B cell (primary cell): ENCODE measurements around the gene GPR89A. TPM values are rescaled to one million over a fixed set of nuclear protein-coding genes. Genes with fewer than 3 reads are reported as not detected.
"Not testable (repeated sequence)": the region's sequence is repeated elsewhere in the genome, so short reads cannot be mapped to it uniquely, and the experiment has no call there.

Experiments
- ATAC-seq: fragments of 200-7000 bp; cut with Tn5 transposase; one replicate; pipeline ENCODE4 v1.10.0; 2021; ENCODE audit warnings: low read depth, mild to moderate bottlenecking, moderate number of reproducible peaks, moderate library complexity
- CTCF ChIA-PET: fragments of 350-600 bp; sonication (Branson Sonifier 250); formaldehyde crosslinking; loops from one replicate; lab custom pipeline; 2021; ENCODE audit warnings: antibody characterized with exemption, inconsistent platforms; lab: Charles Lee
- POLR2A ChIA-PET: fragments of 350-600 bp; sonication (Branson Sonifier 250); formaldehyde crosslinking; loops from one replicate; lab custom pipeline; 2021; ENCODE audit warnings: antibody characterized with exemption; lab: Charles Lee
- DNase-seq: peaks from one replicate; pipeline ENCODE4 v3.0.0; 2013
- H2AFZ ChIP-seq: 2 replicates; pipeline ENCODE4 v1.6.1; 2012; ENCODE audit warnings: mild to moderate bottlenecking, low read depth, low read length; ENCODE audit not compliant: insufficient read depth, poor library complexity, severe bottlenecking
- H3K27ac ChIP-seq, 2 donors: 1 replicate in 1 of 2; 2 replicates in 1 of 2; pipeline ENCODE4 v1.5.1; 2012 to 2013; ENCODE audit warnings: low read length in 2 of 2, mild to moderate bottlenecking in 2 of 2, moderate library complexity in 1 of 2
- H3K27me3 ChIP-seq, 4 experiments: fragments of 200-600 bp in 1 of 4; sonication (generic) in 1 of 4; replicated peaks in 1 of 4; 1 replicate in 2 of 4; 2 replicates in 2 of 4; pipeline versions ENCODE4 v1.6.1 to v1.7.0; 2013 to 2016; ENCODE audit warnings: low read length in 3 of 4, mild to moderate bottlenecking in 2 of 4, mixed read lengths in 1 of 4, moderate library complexity in 1 of 4; ENCODE audit not compliant: insufficient read depth in 4 of 4, control insufficient read depth in 3 of 4; ENCODE audit errors: control extremely low read depth in 1 of 4
- H3K36me3 ChIP-seq, 2 experiments: replicated peaks in 1 of 2; 1 replicate in 1 of 2; 2 replicates in 1 of 2; pipeline versions ENCODE4 v1.6.1 to v1.7.1; 2013; ENCODE audit warnings: low read length in 1 of 2; ENCODE audit not compliant: insufficient read depth in 2 of 2, control insufficient read depth in 1 of 2; ENCODE audit errors: control extremely low read depth in 1 of 2, extremely low read depth in 1 of 2
- H3K4me1 ChIP-seq, 2 donors: fragments of 200-600 bp in 1 of 2; sonication (generic) in 1 of 2; 1 replicate in 1 of 2; 2 replicates in 1 of 2; pipeline versions ENCODE4 v1.5.1 to v1.6.1; 2013 to 2017; ENCODE audit warnings: low read length in 2 of 2; ENCODE audit not compliant: control insufficient read depth in 2 of 2, insufficient read depth in 2 of 2
- H3K4me2 ChIP-seq: replicated peaks from 2 replicates; pipeline ENCODE3; 2012; ENCODE audit warnings: mild to moderate bottlenecking, low read depth, low read length; ENCODE audit not compliant: poor library complexity, severe bottlenecking
- H3K4me3 ChIP-seq, 5 experiments: fragments of 200-600 bp in 1 of 5; sonication (generic) in 1 of 5; 1 replicate in 3 of 5; 2 replicates in 2 of 5; pipeline versions ENCODE4 v1.5.1 to v1.7.0; 2011 to 2016; ENCODE audit warnings: low read length in 4 of 5, mild to moderate bottlenecking in 4 of 5, low read depth in 2 of 5, control low read depth in 1 of 5, moderate library complexity in 1 of 5; ENCODE audit not compliant: insufficient read depth in 1 of 5; ENCODE audit errors: control extremely low read depth in 1 of 5, extremely low read depth in 1 of 5
- H3K79me2 ChIP-seq: fragments of 200-600 bp; sonication (generic); one replicate; pipeline ENCODE4 v1.6.0; 2016; ENCODE audit warnings: low read length; ENCODE audit not compliant: control insufficient read depth, insufficient read depth
- H3K9ac ChIP-seq: fragments of 200-600 bp; sonication (generic); 2 replicates; pipeline ENCODE4 v1.6.1; 2017; ENCODE audit warnings: mild to moderate bottlenecking, low read length, moderate library complexity
- H3K9me3 ChIP-seq, 3 donors: one replicate each; pipeline versions ENCODE4 v1.6.1 to v1.7.1; 2013; ENCODE audit warnings: low read length in 2 of 3; ENCODE audit not compliant: control insufficient read depth in 2 of 3, insufficient read depth in 1 of 3; ENCODE audit errors: control extremely low read depth in 1 of 3
- H4K20me1 ChIP-seq: 2 replicates; pipeline ENCODE4 v1.6.0; 2012; ENCODE audit warnings: mild to moderate bottlenecking, low read length; ENCODE audit not compliant: insufficient read depth, control insufficient read depth, poor library complexity, severe bottlenecking
- H3K27ac Mint-ChIP-seq: one replicate; pipeline ENCODE4 v1.8.0; 2021; ENCODE audit warnings: mixed read lengths
- H3K27me3 Mint-ChIP-seq: one replicate; pipeline ENCODE4 v1.8.0; 2021; ENCODE audit warnings: mixed read lengths
- H3K4me1 Mint-ChIP-seq: one replicate; pipeline ENCODE4 v1.8.0; 2021; ENCODE audit warnings: mixed read lengths
- H3K4me3 Mint-ChIP-seq: one replicate; pipeline ENCODE4 v1.8.0; 2021; ENCODE audit warnings: mixed read lengths
- H3K9me3 Mint-ChIP-seq: one replicate; pipeline ENCODE4 v1.8.0; 2022; ENCODE audit warnings: mixed read lengths; ENCODE audit not compliant: insufficient read depth
- WGBS: methylation state at CpG from one replicate; pipeline ENCODE4 v1.1.5; 2013; ENCODE audit warnings: missing lambda C conversion rate; ENCODE audit not compliant: insufficient coverage; 5-methylcytosine and 5-hydroxymethylcytosine counted together
- intact Hi-C: fragments of 100-400 bp; cut with micrococcal nuclease; formaldehyde crosslinking; loops from one replicate; pipeline ENCODE4 v1.10.0; 2022
- polyA plus RNA-seq: library from polyadenylated mRNA; depleted of rRNA; stranded (reverse); fragments of >200 nt; gene quantifications from 2 replicates; pipeline ENCODE4 v1.2.3, GENCODE V29; 2012
- total RNA-seq, 2 donors: library from RNA; stranded (reverse); fragments of 120-200 nt in 1 of 2; gene quantifications; 1 replicate in 1 of 2; 2 replicates in 1 of 2; pipeline versions ENCODE4 v1.2.3 to v1.2.4, GENCODE V29; 2013 to 2022

GPR89A gene
- total and polyA plus RNA-seq, 2 donors (not counting 1 experiment from before 2014, with no cell fraction given) = 11.4 to 46.8 TPM

DNA sequence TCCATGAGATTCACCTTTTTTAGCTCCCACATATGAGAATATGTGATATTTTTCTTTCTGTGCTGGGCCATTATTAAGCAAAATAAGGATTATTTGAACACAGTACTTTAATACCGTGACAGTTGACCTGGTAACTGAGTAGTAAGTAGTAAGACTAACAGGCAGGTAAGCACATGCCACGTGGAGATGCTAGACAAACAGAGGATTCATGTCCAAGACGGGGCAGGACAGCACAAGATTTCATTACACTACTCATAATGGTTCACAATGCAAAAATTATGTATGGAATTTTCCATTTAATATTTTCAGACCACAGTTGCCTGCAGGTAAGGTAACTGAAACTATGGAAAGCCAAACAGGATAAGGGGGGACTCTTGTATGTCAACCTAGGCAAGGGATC lies 77.1 kb downstream of the GPR89A start:
- DNase-seq, H3K4me1 Mint-ChIP-seq, ATAC-seq, H3K4me1 ChIP-seq, H3K4me2 ChIP-seq, intact Hi-C loops, H3K9me3 Mint-ChIP-seq, H3K9me3 ChIP-seq, H3K36me3 ChIP-seq, H3K27ac ChIP-seq, H2AFZ ChIP-seq, H3K4me3 Mint-ChIP-seq, POLR2A ChIA-PET, H3K9ac ChIP-seq, H3K27me3 ChIP-seq, H3K4me3 ChIP-seq, H3K27ac Mint-ChIP-seq, H4K20me1 ChIP-seq, H3K79me2 ChIP-seq, H3K27me3 Mint-ChIP-seq, CTCF ChIA-PET: not testable (repeated sequence)
- WGBS = no CpG with 5 or more reads among the region's 3 CpGs

DNA sequence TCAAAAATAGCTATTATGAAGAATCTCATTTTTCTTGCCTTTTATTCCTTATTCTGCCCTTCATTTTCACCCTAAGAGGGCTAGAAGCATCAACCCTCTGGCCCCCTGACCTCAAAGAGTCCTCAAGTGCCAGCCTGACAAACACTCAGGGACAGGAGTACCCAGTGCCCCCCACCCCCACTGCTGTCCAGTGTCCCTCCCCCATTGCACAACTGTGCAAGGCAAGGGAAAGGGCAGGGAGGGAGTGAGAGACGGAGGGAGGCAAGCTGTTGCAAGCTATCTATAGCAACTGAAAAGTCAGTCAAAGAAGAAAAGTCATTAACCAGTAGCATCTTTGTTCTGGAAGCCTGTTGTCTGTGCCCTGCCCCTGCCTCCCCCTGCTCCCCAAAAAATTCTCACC lies 78.3 kb downstream of the GPR89A start:
- H3K27ac ChIP-seq, CTCF ChIA-PET, H3K9ac ChIP-seq, H3K9me3 ChIP-seq, H3K27me3 ChIP-seq, H3K79me2 ChIP-seq, H3K27ac Mint-ChIP-seq, H3K4me2 ChIP-seq, H3K36me3 ChIP-seq, DNase-seq, H4K20me1 ChIP-seq, intact Hi-C loops, POLR2A ChIA-PET, H3K27me3 Mint-ChIP-seq, H3K4me3 Mint-ChIP-seq, H3K9me3 Mint-ChIP-seq, ATAC-seq, H2AFZ ChIP-seq, H3K4me3 ChIP-seq: not testable (repeated sequence)
- H3K4me1 Mint-ChIP-seq = peaks cover 11% of the 10 kb centered on the region
- WGBS = no CpG with 5 or more reads among the region's 1 CpG
- peaks cover 7 to 13% of the 10 kb centered on the region in 2 donors for H3K4me1 ChIP-seq
